Fibroblast of villous mesenchyme (primary cell): ENCODE measurements around the gene CABP2. TPM values are rescaled to one million over a fixed set of nuclear protein-coding genes. Genes with fewer than 3 reads are reported as not detected.

Experiments used
- DNase-seq: peaks from one replicate; pipeline ENCODE4 v3.0.0-alpha.2; 2010; ENCODE audit warnings: low read depth
- H3K4me3 ChIP-seq: 2 replicates; pipeline ENCODE4 v1.5.1; 2011; ENCODE audit warnings: low read depth, mild to moderate bottlenecking, low read length
- total RNA-seq: library from RNA; depleted of rRNA; stranded (reverse); fragments of >200 nt; gene quantifications from 2 replicates; pipeline ENCODE4 v1.2.3, GENCODE V29; 2012
- TF ChIP-seq, protein P1 (sequence below): IDR thresholded peaks from 2 replicates; pipeline ENCODE4 v1.5.1; 2012; ENCODE audit warnings: low read depth, mild to moderate bottlenecking, low read length; ENCODE audit not compliant: insufficient read depth

The CABP2 gene
- total RNA-seq, 1 donor: not detected

DNA sequence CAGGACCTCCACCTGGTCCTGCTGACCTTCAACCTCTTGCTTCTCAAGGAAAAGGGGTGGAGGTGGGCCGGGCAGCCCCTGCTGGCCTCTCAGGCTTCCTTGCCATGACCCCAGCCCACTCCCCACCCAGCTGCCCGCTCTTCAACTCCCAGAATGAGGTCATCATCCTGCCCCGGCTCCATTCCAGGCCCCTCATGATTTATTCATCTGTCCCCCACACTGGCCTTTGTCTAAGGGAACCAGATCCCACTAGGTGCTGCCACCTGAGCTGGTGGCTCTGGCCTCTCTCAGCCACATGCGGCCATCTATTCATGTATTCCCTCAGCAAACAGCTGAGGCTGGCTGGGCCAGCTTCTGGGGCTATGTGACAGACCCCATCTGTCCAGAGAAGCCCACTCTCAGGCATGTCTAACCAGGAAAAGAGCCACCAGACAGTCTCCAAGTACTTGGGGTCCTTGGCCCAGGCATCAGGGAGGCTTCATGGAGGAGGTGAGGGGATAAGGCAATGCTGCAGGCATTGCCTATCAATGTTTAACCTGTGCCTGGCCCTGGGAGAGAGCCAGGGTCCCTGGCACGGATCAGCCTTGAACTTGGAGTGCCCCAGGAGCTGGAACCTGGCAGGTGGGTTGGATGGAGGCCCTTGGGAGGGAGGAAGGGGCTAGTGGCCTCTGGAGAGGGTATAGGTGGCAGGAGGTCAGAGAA is 2.2 kb upstream of the CABP2 start:
- TF ChIP-seq, protein P1, sequence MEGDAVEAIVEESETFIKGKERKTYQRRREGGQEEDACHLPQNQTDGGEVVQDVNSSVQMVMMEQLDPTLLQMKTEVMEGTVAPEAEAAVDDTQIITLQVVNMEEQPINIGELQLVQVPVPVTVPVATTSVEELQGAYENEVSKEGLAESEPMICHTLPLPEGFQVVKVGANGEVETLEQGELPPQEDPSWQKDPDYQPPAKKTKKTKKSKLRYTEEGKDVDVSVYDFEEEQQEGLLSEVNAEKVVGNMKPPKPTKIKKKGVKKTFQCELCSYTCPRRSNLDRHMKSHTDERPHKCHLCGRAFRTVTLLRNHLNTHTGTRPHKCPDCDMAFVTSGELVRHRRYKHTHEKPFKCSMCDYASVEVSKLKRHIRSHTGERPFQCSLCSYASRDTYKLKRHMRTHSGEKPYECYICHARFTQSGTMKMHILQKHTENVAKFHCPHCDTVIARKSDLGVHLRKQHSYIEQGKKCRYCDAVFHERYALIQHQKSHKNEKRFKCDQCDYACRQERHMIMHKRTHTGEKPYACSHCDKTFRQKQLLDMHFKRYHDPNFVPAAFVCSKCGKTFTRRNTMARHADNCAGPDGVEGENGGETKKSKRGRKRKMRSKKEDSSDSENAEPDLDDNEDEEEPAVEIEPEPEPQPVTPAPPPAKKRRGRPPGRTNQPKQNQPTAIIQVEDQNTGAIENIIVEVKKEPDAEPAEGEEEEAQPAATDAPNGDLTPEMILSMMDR: no peak
- DNase-seq: no peak

DNA sequence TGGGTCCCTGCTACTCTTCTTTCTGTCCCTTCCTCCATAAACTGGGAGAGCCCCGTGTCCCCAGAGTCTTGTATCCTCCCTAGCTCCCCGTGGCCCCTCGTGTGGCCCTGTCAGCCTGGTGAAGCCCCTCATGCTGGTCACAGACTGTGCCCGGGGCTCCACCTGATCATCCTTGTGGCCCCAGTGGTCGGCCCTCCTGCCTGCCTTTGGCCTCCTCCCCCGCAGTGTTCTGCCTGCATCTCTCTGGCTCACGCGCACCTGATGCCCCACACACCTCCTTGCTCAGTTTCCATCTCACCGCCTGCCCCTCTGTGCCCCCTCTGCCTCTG is 1.2 kb upstream of the CABP2 start:
- TF ChIP-seq, protein P1: no peak
- no peak for DNase-seq

More for the DNA sequence above, 2.2 kb upstream of the CABP2 start:
- H3K4me3 ChIP-seq: no peak overlapping the region

DNA sequence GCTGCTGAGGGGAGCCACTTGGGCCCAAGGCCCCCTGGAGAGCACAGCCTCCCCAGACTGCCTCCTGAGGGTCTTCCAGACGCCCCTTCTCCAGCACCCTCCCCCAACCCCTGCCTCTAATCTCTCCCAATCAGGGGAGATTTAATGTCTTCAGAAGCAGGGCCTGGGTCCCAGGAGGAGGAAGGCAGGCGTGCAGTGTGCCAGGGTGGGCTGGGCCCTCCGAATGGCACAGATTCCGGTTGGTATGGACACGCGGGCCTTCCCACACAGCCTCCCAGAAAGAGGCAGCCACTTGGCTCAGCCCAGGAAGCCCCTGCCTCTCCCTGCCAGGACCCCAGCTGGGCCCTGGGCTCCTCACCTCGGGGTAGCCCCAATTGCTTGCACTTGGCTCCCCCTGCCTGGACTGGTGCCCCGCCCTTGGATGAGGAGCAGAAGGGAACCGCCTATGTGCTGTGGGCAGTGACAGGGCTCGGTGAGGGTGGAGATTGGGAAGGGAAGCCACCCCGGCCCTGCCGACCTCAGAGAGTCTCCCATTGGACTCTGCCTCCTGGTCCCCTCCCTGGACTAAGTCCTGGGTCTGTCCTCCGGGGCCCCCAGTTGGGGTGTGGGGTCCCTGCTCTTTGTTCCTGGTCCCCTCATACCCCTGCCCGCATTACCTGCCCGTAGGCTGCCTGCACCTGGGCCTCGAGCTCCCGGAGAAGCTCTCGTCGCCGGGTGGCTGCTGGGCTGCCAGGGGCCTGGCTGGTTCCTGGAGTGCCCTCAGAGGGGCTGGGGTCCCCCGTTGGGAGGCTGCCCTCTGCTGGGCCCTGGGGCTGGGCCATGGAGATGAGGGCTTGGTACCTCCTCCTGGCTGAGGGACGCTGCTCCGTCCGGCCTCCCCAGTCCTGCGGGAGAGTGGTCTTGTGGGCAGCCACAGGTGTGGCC is 572 bp upstream of the CABP2 start:
- TF ChIP-seq, protein P1: no peak
- no peak for DNase-seq

More for the DNA sequence above, 1.2 kb upstream of the CABP2 start:
- no peak overlapping the region for H3K4me3 ChIP-seq

DNA sequence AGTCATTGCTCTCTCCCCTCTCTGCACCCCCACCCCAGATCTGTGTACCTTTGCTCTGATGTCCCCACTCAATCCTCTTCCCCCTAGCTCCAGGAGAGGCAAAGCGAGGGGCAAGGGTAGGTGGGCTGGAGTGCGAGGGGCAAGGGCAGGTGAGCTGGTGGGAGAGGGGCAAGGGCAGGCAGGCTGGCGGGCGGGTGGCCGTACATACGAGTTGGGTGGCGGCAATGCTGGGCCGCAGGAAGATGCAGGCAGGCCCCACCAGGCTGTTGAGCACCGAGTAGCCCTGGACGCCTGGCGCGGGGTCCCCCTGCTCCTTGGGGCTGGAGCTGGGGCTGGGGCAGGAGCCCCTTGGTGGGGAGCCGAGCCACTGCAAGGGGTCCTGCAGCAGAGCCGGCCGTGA is 908 bp downstream of the CABP2 start:
- no peak for DNase-seq
- TF ChIP-seq, protein P1: no peak
- no peak overlapping the region for H3K4me3 ChIP-seq

More for the DNA sequence above, 572 bp upstream of the CABP2 start:
- no peak overlapping the region for H3K4me3 ChIP-seq

DNA sequence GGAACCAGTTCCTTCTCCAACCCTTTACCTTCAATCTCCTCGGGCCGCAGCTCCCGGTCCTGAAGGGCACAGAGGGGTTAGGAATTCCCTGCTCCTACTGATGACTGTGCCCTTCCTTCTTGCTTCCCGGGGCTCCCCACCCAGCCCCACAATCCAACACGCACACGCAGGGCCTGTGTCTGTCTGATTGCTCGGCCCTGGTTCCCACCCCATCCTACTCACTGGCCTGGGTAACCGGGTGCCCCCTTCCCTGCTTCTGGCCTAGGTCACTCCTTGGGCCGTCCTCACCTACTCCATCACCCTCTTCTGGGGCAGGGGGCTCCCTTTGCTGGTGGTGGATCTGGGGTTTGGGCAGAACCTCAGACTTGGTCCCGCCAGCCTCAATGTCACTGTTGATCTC is 1.3 kb downstream of the CABP2 start:
- TF ChIP-seq, protein P1: no peak
- H3K4me3 ChIP-seq: no peak overlapping the region
- DNase-seq: no peak

DNA sequence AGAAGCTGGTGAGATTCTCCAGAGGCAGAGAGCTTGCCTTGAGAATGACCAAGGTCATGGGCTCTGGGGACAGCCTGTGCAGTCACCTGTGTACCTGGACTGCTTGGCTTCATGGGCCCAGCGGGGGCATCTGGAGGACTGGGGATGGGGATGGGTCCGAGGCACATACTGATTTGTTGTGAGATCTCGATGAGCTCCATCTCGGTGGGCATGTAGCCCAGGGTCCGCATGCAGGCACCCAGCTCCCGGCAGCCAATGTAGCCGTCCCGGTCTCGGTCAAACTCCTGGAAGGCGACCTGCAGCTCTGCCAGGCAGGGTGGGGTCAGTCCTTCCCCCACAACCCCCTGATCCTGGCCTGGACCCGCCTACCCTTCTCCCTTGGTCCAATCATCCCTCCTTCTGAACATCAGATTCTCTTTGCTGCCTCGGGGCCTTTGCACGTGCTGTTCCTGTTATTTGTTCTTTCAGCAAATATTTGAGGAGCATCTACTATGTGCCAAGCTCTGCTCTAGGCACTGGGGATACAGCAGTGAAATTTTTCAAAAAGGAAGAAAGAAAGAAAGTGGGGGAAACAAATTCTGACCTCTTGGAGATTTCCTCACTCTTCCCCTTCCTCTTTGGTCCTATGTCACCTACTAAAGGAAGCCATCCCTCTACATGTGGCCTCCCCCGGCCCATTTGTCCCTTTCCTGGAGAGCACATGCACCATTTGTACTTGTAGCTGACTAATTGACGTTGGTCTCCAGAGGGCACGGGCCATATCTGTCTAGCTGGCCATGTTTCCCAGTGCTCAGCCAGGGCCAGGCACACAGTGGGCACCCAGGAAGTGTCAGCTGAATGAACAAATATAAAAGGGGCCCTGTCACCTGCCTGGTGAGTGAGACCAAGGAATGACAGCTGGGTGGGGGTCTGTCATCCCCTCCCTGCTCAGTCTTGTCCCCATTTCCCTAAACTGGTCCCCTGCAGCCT is 2.1 kb downstream of the CABP2 start:
- H3K4me3 ChIP-seq: no peak overlapping the region
- no peak for DNase-seq
- TF ChIP-seq, protein P1: no peak
